ENCODE results near the gene NTRK2.

Gene NTRK2

DNA sequence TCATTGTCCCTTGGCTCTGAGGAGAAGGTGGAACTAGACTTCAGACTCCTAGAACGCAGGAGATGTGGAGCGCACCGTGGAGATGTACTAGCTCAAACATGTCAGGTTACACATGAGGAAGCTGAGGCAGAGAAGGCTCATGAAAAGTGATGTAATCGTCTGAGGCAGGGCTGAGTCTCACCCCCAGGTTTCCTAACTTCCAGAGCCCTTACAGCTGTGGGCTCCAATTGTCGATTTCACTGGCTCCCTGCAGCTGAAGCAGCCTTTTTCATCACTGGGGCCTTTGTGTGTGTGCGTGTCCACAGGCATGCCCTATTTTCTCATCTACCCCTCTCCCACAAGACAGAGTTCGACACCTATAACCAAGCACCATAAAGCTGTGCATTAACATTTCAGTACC lies 370.6 kb downstream of the NTRK2 start (continued):
- TF ChIP-seq ZNF121 (tag by site-specific recombination; IDR thresholded peaks at IDR 0.05) (no peak), ZFP69B (tag by site-specific recombination; IDR thresholded peaks at IDR 0.05) (no peak), ZNF548 (tag by site-specific recombination; IDR thresholded peaks at IDR 0.05) (no peak), ZNF221 (tag by site-specific recombination; IDR thresholded peaks at IDR 0.05; ENCODE audit: borderline replicate concordance) (no peak), ZEB2 (tag by site-specific recombination; IDR thresholded peaks at IDR 0.05) (no peak), ZNF670 (tag by site-specific recombination; IDR thresholded peaks at IDR 0.05; ENCODE audit: low read depth) (no peak), ZNF629 (tag by site-specific recombination; IDR thresholded peaks at IDR 0.05) (no peak), ZNF335 (tag by site-specific recombination; conservative IDR thresholded peaks at IDR 0.05) (no peak), ZNF350 (tag by site-specific recombination; IDR thresholded peaks at IDR 0.05) (no peak), ZNF366 (tag by site-specific recombination; conservative IDR thresholded peaks at IDR 0.05) (no peak)
- TF ChIP-seq, protein P1, sequence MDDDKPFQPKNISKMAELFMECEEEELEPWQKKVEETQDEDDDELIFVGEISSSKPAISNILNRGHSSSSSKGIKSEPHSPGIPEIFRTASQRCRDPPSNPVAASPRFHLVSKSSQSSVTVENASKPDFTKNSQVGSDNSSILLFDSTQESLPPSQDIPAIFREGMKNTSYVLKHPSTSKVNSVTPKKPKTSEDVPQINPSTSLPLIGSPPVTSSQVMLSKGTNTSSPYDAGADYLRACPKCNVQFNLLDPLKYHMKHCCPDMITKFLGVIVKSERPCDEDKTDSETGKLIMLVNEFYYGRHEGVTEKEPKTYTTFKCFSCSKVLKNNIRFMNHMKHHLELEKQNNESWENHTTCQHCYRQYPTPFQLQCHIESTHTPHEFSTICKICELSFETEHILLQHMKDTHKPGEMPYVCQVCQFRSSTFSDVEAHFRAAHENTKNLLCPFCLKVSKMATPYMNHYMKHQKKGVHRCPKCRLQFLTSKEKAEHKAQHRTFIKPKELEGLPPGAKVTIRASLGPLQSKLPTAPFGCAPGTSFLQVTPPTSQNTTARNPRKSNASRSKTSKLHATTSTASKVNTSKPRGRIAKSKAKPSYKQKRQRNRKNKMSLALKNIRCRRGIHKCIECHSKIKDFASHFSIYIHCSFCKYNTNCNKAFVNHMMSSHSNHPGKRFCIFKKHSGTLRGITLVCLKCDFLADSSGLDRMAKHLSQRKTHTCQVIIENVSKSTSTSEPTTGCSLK (tag by site-specific recombination; IDR thresholded peaks at IDR 0.05), result no peak

DNA sequence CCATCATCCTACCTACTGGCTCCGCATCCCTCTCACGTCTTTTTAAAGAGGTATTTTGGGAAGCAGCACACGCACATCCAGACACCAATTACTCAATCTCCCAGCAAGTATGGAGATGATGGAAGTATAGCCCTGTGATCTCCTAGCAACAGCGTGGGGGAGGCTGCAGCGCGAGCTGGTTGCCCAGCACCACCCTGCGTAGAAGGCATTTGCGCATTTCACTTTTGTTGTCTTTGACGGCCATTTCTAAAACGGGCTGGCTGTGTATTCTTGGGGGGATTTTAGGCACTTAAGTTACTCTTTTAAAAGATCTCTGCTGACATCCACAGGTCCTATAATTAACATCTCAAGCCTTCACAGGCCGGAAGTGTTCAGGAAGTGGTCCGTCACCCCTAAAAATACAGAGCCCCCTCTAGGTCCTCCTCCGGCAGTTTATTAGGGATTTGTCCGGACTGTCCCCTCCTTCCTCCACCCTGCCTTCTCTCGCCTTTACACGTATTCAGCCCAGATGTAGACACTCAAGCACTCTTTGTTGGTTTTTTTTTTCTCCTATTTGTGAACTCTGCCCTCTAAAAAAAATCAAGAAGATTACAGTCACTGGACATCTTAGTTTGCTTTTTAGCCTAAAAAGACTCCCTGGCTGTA lies 371.4 kb downstream of the NTRK2 start:
- H3K36me3 ChIP-seq (ENCODE audit: control insufficient read depth in 2 of 2, insufficient read depth in 1 of 2, low read length in 2 of 2), result no peaks in the 10 kb centered on the region
- H3K4me1 ChIP-seq (ENCODE audit: control insufficient read depth, insufficient read depth, low read length), result no peaks in the 10 kb centered on the region
- H3K27ac ChIP-seq (ENCODE audit: extremely low read depth, low read depth, low read length), result no peak overlapping the region
- CTCF ChIA-PET, result interaction anchor here (1.5 kb wide), 1 partner anchor 218 kb away, joined by 3 read pairs; no protein-coding TSS in a partner anchor
- no peaks in the 10 kb centered on the region for H3K9me3 ChIP-seq (ENCODE audit: control insufficient read depth, insufficient read depth, low read depth, low read length)
- POLR2A ChIA-PET, result no interaction called here
- H3K4me3 ChIP-seq (ENCODE audit: low read depth, low read length), result no peak overlapping the region
- TF ChIP-seq ZNF768 (tag by site-specific recombination; IDR thresholded peaks at IDR 0.05) (no peak), ZNF76 (tag by site-specific recombination; IDR thresholded peaks at IDR 0.05; ENCODE audit: borderline replicate concordance, low read depth) (no peak), SALL2 (tag by site-specific recombination; IDR thresholded peaks at IDR 0.05; ENCODE audit: borderline replicate concordance) (no peak), ZNF664 (tag by site-specific recombination; IDR thresholded peaks at IDR 0.05) (no peak), MYNN (tag by site-specific recombination; IDR thresholded peaks at IDR 0.05; ENCODE audit: borderline replicate concordance) (no peak), ZFP37 (tag by site-specific recombination; IDR thresholded peaks at IDR 0.05) (no peak)
- TF ChIP-seq, protein P2, sequence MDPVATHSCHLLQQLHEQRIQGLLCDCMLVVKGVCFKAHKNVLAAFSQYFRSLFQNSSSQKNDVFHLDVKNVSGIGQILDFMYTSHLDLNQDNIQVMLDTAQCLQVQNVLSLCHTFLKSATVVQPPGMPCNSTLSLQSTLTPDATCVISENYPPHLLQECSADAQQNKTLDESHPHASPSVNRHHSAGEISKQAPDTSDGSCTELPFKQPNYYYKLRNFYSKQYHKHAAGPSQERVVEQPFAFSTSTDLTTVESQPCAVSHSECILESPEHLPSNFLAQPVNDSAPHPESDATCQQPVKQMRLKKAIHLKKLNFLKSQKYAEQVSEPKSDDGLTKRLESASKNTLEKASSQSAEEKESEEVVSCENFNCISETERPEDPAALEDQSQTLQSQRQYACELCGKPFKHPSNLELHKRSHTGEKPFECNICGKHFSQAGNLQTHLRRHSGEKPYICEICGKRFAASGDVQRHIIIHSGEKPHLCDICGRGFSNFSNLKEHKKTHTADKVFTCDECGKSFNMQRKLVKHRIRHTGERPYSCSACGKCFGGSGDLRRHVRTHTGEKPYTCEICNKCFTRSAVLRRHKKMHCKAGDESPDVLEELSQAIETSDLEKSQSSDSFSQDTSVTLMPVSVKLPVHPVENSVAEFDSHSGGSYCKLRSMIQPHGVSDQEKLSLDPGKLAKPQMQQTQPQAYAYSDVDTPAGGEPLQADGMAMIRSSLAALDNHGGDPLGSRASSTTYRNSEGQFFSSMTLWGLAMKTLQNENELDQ (tag by site-specific recombination; IDR thresholded peaks at IDR 0.05; ENCODE audit: low read depth), result no peak

DNA sequence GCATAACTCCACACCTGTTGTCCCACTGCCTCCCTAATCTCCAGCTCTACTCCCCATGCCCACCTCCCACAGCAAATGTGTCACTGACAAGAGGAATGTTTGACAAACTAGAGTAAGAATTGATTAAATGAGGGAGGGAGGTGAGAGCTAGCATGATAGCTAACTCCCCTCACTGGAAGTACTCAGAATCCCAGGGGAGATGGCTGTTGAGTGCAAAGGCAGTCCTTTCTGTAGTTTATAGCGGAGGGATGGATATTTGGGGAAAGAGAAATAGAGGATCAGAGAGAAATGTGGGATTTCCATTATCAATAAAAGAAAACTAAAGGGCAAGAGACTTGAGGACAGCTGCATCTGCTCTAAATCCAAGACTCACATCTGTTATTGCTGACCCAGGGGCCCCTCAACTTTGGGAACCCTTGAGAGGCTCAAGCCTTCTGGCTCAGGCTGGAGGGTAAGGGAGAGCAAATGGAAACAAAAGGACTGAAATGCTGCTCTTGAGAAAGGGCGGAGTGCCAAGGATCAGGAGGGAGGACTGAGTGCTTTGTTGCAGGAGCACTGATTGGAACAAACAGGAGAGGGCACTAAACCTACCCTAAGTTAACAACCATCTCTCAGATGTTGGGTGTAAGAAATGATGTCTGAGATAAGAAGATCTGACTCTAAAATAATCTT lies 372.1 kb downstream of the NTRK2 start:
- no peak overlapping the region for H3K27ac ChIP-seq (ENCODE audit: extremely low read depth, low read depth, low read length)
- H3K36me3 ChIP-seq (ENCODE audit: control insufficient read depth in 2 of 2, insufficient read depth in 1 of 2, low read length in 2 of 2), result no peaks in the 10 kb centered on the region
- ChIA-PET CTCF (interaction anchor here (1.5 kb wide), 1 partner anchor 217 kb away, joined by 3 read pairs; no protein-coding TSS in a partner anchor), POLR2A (no interaction called here)
- H3K4me1 ChIP-seq (ENCODE audit: control insufficient read depth, insufficient read depth, low read length), result no peaks in the 10 kb centered on the region
- H3K9me3 ChIP-seq (ENCODE audit: control insufficient read depth, insufficient read depth, low read depth, low read length), result no peaks in the 10 kb centered on the region
- H3K4me3 ChIP-seq (ENCODE audit: low read depth, low read length), result no peak overlapping the region
- TF ChIP-seq KLF10 (tag by site-specific recombination; IDR thresholded peaks at IDR 0.05), result no peak

All from HEK293 (cell line).